Uterine smooth muscle cell (primary cell): ENCODE measurements around the gene GNPDA2. TPM values are rescaled to one million over a fixed set of nuclear protein-coding genes. Genes with fewer than 3 reads are reported as not detected.

Experiments
- total RNA-seq: library from RNA; depleted of rRNA; stranded (reverse); fragments of >200 nt; gene quantifications from 2 replicates; pipeline ENCODE4 v1.2.3, GENCODE V29; 2014

Gene GNPDA2
- total RNA-seq: 27.5 and 30.0 TPM in 2 replicates

DNA sequence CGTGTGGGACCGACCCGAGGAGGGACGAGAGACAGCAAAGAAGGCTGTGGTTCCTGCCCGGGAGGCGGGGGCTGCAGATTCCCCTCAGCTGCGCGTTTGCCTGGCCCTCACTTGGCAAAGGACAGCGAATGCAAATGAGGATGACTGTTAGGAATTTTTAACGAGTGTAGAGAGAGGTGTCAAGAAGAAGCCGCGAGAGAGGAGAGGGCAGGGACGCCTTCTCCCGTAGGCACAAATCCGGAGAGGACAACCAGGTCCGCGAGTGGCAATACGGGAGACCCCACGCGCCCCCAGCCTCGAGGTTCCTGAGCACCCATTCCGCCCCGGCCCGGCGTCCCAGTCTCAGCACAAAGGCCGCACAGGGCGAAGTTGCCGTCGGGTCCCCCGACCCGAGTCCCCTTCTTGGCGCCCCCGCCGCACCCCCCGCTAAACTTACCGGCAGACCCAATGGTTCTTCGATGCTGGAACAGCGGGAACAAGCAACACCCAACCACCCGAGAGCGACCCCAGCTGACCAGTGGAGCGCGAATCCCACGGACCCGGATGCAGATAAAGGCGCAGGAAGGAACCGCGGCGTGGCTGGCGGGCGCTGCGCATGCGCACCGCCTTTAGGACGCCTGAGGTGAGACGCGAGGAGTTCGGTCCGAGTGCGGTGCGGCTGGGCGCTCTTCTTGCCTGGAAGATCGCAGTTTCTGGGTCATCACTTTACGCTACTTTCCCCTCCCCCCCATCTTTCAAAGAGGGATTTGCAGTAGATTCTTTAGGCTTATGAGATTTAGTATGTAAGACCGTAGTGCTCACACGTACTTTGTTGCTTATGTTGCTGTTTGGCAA is at the start of gene GNPDA2:
GNPDA2 (minus strand) TSS at position 519 of the 834 bp plus-strand sequence. CDS start 4,349 bp downstream, outside the sequence.

DNA sequence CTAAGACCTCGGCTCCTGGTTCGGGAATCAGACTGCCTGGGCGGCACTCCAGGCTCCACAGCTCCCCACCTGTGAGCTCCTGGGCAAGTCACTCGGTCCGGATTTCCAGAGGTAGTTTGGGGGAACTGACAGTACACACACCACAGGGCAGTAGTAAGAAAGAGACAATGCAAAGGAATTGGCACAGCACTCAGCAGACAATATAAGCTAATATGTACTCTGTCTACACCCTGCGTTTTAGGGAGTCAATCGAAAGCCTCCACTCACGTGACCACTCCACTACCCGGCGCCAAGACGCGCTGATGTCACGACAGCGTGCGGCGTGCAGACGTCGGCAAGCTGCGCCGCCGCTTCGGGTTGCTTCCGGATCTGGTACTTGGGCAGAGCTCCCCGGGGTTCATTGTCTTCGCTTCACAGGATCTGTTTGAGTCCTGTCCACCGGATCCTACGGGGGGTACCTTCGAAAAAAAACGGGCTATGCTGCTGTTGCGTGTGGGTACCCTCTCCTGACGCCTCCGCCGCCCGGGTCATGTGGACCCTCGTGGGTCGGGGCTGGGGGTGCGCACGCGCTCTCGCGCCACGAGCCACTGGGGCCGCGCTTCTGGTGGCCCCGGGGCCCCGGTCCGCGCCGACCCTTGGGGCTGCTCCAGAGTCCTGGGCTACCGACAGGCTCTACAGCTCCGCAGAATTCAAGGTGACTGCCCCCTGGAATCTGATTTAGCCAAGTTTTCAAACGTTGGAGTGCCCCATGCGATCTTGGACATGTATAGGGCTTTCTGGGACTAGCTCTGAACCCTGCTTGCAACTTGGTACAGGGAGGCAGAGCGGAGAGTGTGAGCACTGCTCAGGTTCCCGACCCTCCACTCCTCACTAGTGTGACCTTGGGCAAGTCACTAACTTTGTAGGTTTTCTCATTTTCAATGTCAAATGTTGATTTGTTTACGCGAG is 48.0 kb downstream of the GNPDA2 start, which contains the start of gene GUF1:
GUF1 (plus strand) TSS at position 327 of the 948 bp plus-strand sequence; CDS start at position 530, 203 bp downstream.

Other genes with a start within 250 kb of the GNPDA2 start
- gene YIPF7, start 74.9 kb downstream of the GNPDA2 start, total RNA-seq: not detected in 2 replicates
- 15.2 and 15.6 TPM in 2 replicates for gene GUF1, start 48.1 kb downstream of the GNPDA2 start, total RNA-seq